ENCODE data around the gene UQCR10.

UQCR10 gene

GRCh38 chr22:29765905-29766631 lies 1.1 kb upstream of the UQCR10 start:
- peak; percentile 9 for DNase-seq

GRCh38 chr22:29766632-29767170 lies 468 bp upstream of the UQCR10 start, which contains the start of gene ZMAT5:
Gene ZMAT5, minus strand, starts transcription at chr22:29767007. Its CDS starts 18,463 bp downstream, at chr22:29748544.
- DNase-seq: peak; percentile 89

GRCh38 chr22:29768052-29768693 lies 1.0 kb downstream of the UQCR10 start:
- DNase-seq: no peak

GRCh38 chr22:29769723-29770321 lies 2.7 kb downstream of the UQCR10 start:
- DNase-seq: no peak

- no peak for DNase-seq
These were observed 5.0 kb downstream of the UQCR10 start for GRCh38 chr22:29772170-29772641.

GRCh38 chr22:29773233-29773632 lies 6.1 kb downstream of the UQCR10 start:
- DNase-seq: no peak

GRCh38 chr22:29780220-29780619 lies 13.1 kb downstream of the UQCR10 start:
- no peak for DNase-seq

GRCh38 chr22:29780748-29781676 lies 13.8 kb downstream of the UQCR10 start:
- no peak for DNase-seq

- DNase-seq: no peak
These were observed 15.1 kb downstream of the UQCR10 start for GRCh38 chr22:29782061-29782845.

GRCh38 chr22:29784451-29785361 lies 17.5 kb downstream of the UQCR10 start:
- no peak for DNase-seq

- DNase-seq: no peak
These were observed 18.9 kb downstream of the UQCR10 start for GRCh38 chr22:29786031-29786430.

GRCh38 chr22:29787371-29787980 lies 20.3 kb downstream of the UQCR10 start:
- no peak for DNase-seq

GRCh38 chr22:29788339-29789279 lies 21.4 kb downstream of the UQCR10 start:
- DNase-seq: no peak

GRCh38 chr22:29790061-29790460 lies 22.9 kb downstream of the UQCR10 start:
- no peak for DNase-seq

GRCh38 chr22:29793396-29793795 lies 26.2 kb downstream of the UQCR10 start:
- no peak for DNase-seq

- DNase-seq: no peak
These were observed 28.5 kb downstream of the UQCR10 start for GRCh38 chr22:29795663-29796062.

GRCh38 chr22:29797351-29797750 lies 30.2 kb downstream of the UQCR10 start:
- DNase-seq: no peak

GRCh38 chr22:29798318-29798717 lies 31.1 kb downstream of the UQCR10 start:
- no peak for DNase-seq

- DNase-seq: no peak
These were observed 31.6 kb downstream of the UQCR10 start for GRCh38 chr22:29798801-29799200.

All from stimulated activated CD4-positive, alpha-beta T cell treated with anti-CD3 and anti-CD28 coated beads, Interleukin-4, amount 100 ng/mL, for 1 hour (primary cell).